WTC11 (cell line): ENCODE data around the gene VIPR2. TPM values are rescaled to one million over a fixed set of nuclear protein-coding genes. Genes with fewer than 3 reads are reported as not detected.
A peak's percentile ranks its signal among the peaks of the same experiment; 100 is the strongest.

Experiments
- ATAC-seq: fragments of 200-7000 bp; cut with Tn5 transposase; 2 replicates; pipeline ENCODE4 v1.10.0; 2021; ENCODE audit warnings: mild to moderate bottlenecking, moderate library complexity
- CTCF ChIA-PET: fragments of 300-600 bp; sonication (Branson Sonifier 250); formaldehyde crosslinking; loops from one replicate; lab custom pipeline; 2021; ENCODE audit warnings: antibody characterized with exemption; lab: Charles Lee
- POLR2A ChIA-PET: fragments of 350-600 bp; sonication (Branson Sonifier 250); formaldehyde crosslinking; loops from one replicate; lab custom pipeline; 2021; ENCODE audit warnings: antibody characterized with exemption; lab: Charles Lee
- DNase-seq: peaks from one replicate; pipeline ENCODE4 v3.0.0; 2021; ENCODE audit warnings: low spot score
- H3K27ac Mint-ChIP-seq: 2 replicates; pipeline ENCODE4 v1.8.0; 2021; ENCODE audit warnings: mixed read lengths
- H3K27me3 Mint-ChIP-seq: 2 replicates; pipeline ENCODE4 v1.8.0; 2021; ENCODE audit warnings: low read depth, mild to moderate bottlenecking, moderate library complexity, mixed read lengths
- H3K36me3 Mint-ChIP-seq: 2 replicates; pipeline ENCODE4 v1.8.0; 2021; ENCODE audit warnings: mixed read lengths
- H3K4me1 Mint-ChIP-seq: 2 replicates; pipeline ENCODE4 v1.8.0; 2022; ENCODE audit warnings: mixed read lengths
- H3K4me3 Mint-ChIP-seq: 2 replicates; pipeline ENCODE4 v1.8.0; 2021; ENCODE audit warnings: mild to moderate bottlenecking, moderate library complexity, mixed read lengths
- H3K9me3 Mint-ChIP-seq: 2 replicates; pipeline ENCODE4 v1.8.0; 2021; ENCODE audit warnings: mixed read lengths
- ELF4 ChIP-seq: sonication (generic); formaldehyde crosslinking; IDR thresholded peaks from 2 replicates; pipeline ENCODE4 v1.8.1; 2022; ENCODE audit warnings: low read depth, mild to moderate bottlenecking, moderate library complexity, missing genetic modification reagents
- FOXK1 ChIP-seq: sonication (generic); formaldehyde crosslinking; IDR thresholded peaks from 2 replicates; pipeline ENCODE4 v1.8.0; 2022; ENCODE audit warnings: mild to moderate bottlenecking, moderate library complexity, missing genetic modification reagents
- GRHL2 ChIP-seq: fragments of 250-450 bp; sonication (Bioruptor Pico); IDR thresholded peaks from 2 replicates; pipeline ENCODE4 v1.8.0; 2022; ENCODE audit warnings: mild to moderate bottlenecking, moderate library complexity; ENCODE audit not compliant: insufficient replicate concordance, severe bottlenecking
- GTF2I ChIP-seq: fragments of 250-450 bp; sonication (Bioruptor Pico); conservative IDR thresholded peaks from 2 replicates; pipeline ENCODE4 v1.4.0; 2021; ENCODE audit warnings: mild to moderate bottlenecking
- JAZF1 ChIP-seq: fragments of 250-450 bp; sonication (Bioruptor Pico); IDR thresholded peaks from 2 replicates; pipeline ENCODE4 v1.9.0; 2021; ENCODE audit warnings: moderate library complexity, mild to moderate bottlenecking, inconsistent platforms
- NFE2L1 ChIP-seq: sonication (generic); formaldehyde crosslinking; IDR thresholded peaks from 2 replicates; pipeline ENCODE4 v1.8.1; 2023; ENCODE audit warnings: missing genetic modification reagents
- SMAD4 ChIP-seq: sonication (generic); formaldehyde crosslinking; IDR thresholded peaks from 2 replicates; pipeline ENCODE4 v1.8.0; 2022; ENCODE audit warnings: mild to moderate bottlenecking, missing genetic modification reagents
- ZNF121 ChIP-seq: sonication (generic); formaldehyde crosslinking; IDR thresholded peaks from 2 replicates; pipeline ENCODE4 v1.8.0; 2023; ENCODE audit warnings: missing genetic modification reagents
- ZNF263 ChIP-seq: sonication (generic); formaldehyde crosslinking; IDR thresholded peaks from 2 replicates; pipeline ENCODE4 v1.8.1; 2022; ENCODE audit warnings: low read depth, mild to moderate bottlenecking, moderate library complexity, missing genetic modification reagents
- total RNA-seq: library from RNA; stranded (reverse); gene quantifications from 3 replicates; pipeline ENCODE4 v1.2.3, GENCODE V29; 2021
- TF ChIP-seq, protein P1 (sequence below): sonication (generic); formaldehyde crosslinking; IDR thresholded peaks from 2 replicates; pipeline ENCODE4 v1.8.1; 2023; ENCODE audit warnings: mild to moderate bottlenecking, moderate library complexity, missing genetic modification reagents
- TF ChIP-seq, protein P2 (sequence below): sonication (generic); formaldehyde crosslinking; IDR thresholded peaks from 2 replicates; pipeline ENCODE4 v1.8.1; 2023; ENCODE audit warnings: mild to moderate bottlenecking, missing genetic modification reagents
- TF ChIP-seq, protein P3 (sequence below): sonication (generic); formaldehyde crosslinking; IDR thresholded peaks from 2 replicates; pipeline ENCODE4 v1.8.0; 2022; ENCODE audit warnings: missing genetic modification reagents
- TF ChIP-seq, protein P4 (sequence below): sonication (generic); formaldehyde crosslinking; IDR thresholded peaks from 2 replicates; pipeline ENCODE4 v1.8.0; 2022; ENCODE audit warnings: mild to moderate bottlenecking, missing genetic modification reagents

Gene VIPR2
- total RNA-seq, 1 experiment from 2014 or later: 7.5 TPM

DNA sequence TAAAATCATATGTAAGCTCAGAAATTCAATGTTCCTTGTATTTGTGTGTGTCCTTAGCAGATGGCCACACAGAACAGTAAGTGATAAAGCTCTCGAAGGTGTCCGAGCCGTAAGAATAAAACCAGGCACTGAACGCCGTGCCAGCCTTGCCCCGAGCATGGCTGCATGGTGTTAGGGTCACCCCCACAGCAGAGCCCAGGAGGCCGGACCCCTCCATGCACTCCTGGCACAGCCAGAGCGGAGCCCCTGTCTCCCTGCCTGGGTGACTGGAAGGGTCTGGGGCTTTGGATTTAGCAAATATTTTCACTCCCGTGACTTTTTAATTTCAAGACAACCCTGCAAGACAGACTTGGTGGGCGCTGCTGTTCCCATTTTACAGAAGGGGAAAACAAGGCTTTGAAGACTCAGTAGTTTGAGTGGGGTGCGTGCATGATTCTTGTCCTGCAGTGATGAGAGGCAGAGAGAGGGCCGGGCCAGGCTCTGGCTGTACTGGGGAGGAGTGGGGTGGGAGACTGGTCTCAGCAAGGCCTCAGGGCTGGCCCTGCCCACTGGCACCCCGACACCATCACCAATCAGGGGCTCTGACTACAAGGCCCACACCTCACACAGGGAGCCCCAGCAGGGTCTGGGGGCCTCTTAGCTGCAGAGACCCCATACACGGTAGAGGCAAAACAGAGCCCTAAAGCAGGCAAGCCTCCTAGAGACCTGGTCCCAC lies 39.4 kb downstream of the VIPR2 start:
- DNase-seq (no peak), ATAC-seq (no peak; the same call in 1 of the 2 replicates)
- TF ChIP-seq SMAD4: no peak
- no peak for TF ChIP-seq ZNF121 (CRISPR knock-in tag)
- TF ChIP-seq, protein P1, sequence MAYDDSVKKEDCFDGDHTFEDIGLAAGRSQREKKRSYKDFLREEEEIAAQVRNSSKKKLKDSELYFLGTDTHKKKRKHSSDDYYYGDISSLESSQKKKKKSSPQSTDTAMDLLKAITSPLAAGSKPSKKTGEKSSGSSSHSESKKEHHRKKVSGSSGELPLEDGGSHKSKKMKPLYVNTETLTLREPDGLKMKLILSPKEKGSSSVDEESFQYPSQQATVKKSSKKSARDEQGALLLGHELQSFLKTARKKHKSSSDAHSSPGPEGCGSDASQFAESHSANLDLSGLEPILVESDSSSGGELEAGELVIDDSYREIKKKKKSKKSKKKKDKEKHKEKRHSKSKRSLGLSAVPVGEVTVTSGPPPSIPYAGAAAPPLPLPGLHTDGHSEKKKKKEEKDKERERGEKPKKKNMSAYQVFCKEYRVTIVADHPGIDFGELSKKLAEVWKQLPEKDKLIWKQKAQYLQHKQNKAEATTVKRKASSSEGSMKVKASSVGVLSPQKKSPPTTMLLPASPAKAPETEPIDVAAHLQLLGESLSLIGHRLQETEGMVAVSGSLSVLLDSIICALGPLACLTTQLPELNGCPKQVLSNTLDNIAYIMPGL (CRISPR knock-in tag): no peak
- no peak for TF ChIP-seq FOXK1
- no peak for TF ChIP-seq ELF4 (CRISPR knock-in tag)
- no peak for TF ChIP-seq NFE2L1 (CRISPR knock-in tag)
- TF ChIP-seq GRHL2 (CRISPR knock-in tag): no peak
- no peak for TF ChIP-seq GTF2I (CRISPR knock-in tag)
- TF ChIP-seq, protein P2, sequence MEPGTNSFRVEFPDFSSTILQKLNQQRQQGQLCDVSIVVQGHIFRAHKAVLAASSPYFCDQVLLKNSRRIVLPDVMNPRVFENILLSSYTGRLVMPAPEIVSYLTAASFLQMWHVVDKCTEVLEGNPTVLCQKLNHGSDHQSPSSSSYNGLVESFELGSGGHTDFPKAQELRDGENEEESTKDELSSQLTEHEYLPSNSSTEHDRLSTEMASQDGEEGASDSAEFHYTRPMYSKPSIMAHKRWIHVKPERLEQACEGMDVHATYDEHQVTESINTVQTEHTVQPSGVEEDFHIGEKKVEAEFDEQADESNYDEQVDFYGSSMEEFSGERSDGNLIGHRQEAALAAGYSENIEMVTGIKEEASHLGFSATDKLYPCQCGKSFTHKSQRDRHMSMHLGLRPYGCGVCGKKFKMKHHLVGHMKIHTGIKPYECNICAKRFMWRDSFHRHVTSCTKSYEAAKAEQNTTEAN (CRISPR knock-in tag): no peak
- TF ChIP-seq, protein P3, sequence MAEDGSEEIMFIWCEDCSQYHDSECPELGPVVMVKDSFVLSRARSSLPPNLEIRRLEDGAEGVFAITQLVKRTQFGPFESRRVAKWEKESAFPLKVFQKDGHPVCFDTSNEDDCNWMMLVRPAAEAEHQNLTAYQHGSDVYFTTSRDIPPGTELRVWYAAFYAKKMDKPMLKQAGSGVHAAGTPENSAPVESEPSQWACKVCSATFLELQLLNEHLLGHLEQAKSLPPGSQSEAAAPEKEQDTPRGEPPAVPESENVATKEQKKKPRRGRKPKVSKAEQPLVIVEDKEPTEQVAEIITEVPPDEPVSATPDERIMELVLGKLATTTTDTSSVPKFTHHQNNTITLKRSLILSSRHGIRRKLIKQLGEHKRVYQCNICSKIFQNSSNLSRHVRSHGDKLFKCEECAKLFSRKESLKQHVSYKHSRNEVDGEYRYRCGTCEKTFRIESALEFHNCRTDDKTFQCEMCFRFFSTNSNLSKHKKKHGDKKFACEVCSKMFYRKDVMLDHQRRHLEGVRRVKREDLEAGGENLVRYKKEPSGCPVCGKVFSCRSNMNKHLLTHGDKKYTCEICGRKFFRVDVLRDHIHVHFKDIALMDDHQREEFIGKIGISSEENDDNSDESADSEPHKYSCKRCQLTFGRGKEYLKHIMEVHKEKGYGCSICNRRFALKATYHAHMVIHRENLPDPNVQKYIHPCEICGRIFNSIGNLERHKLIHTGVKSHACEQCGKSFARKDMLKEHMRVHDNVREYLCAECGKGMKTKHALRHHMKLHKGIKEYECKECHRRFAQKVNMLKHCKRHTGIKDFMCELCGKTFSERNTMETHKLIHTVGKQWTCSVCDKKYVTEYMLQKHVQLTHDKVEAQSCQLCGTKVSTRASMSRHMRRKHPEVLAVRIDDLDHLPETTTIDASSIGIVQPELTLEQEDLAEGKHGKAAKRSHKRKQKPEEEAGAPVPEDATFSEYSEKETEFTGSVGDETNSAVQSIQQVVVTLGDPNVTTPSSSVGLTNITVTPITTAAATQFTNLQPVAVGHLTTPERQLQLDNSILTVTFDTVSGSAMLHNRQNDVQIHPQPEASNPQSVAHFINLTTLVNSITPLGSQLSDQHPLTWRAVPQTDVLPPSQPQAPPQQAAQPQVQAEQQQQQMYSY (CRISPR knock-in tag): no peak
- no peak for TF ChIP-seq JAZF1 (CRISPR knock-in tag)
- no peak overlapping the region for H3K4me3 Mint-ChIP-seq
- H3K4me1 Mint-ChIP-seq: peaks cover 19% of the 10 kb centered on the region
- POLR2A ChIA-PET: no interaction called here
- no peak overlapping the region for H3K27ac Mint-ChIP-seq
- H3K27me3 Mint-ChIP-seq: no peaks in the 10 kb centered on the region; the same call in 1 of the 2 replicates
- CTCF ChIA-PET: interaction anchor here (0.6 kb wide), 1 partner anchor 1779 kb away, joined by 3 read pairs; no protein-coding TSS in a partner anchor
- H3K36me3 Mint-ChIP-seq: peaks cover 22% of the 10 kb centered on the region
- H3K9me3 Mint-ChIP-seq: peaks cover 15% of the 10 kb centered on the region

DNA sequence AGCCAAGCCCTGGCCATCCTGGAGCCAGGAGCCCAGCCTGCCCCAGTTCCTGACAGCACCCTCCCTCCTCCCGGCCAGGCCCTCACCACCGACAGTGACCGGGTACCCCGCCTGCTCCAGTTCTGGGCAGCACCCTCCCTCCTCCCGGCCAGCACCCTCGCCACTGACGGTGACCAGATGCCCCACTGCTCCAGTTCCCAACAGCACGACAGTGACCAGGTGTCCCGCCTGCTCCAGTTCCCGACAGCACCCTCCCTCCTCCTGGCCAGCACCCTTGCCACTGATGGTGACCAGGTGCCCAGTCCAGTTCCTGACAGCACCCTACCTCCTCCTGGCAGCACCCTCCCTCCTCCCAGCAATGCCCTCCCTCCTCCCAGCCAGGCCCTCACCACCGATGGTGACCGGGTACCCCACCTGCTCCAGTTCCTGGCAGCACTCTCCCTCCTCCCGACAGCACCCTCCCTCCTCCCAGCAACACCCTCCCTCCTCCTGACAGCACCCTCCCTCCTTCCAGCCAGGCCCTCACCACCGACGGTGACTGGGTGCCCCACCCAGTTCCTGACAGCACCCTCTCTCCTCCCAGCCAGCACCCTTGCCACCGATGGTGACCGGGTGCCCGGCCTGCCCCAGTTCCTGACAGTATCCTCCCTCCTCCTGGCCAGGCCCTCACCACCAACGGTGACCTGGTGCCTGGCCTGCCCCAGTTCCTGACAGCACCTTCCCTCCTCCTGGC lies 40.3 kb downstream of the VIPR2 start:
- POLR2A ChIA-PET: no interaction called here
- CTCF ChIA-PET: no interaction called here
- DNase-seq: peak; percentile 5
- ATAC-seq: no peak
- H3K9me3 Mint-ChIP-seq: peaks cover 15% of the 10 kb centered on the region
- peaks cover 15% of the 10 kb centered on the region for H3K4me1 Mint-ChIP-seq
- peaks cover 25% of the 10 kb centered on the region for H3K36me3 Mint-ChIP-seq
- H3K27me3 Mint-ChIP-seq: no peaks in the 10 kb centered on the region; the same call in 1 of the 2 replicates
- peak; percentile 67; the same call in 1 of the 2 replicates for TF ChIP-seq ZNF263 (CRISPR knock-in tag)
- TF ChIP-seq, protein P4, sequence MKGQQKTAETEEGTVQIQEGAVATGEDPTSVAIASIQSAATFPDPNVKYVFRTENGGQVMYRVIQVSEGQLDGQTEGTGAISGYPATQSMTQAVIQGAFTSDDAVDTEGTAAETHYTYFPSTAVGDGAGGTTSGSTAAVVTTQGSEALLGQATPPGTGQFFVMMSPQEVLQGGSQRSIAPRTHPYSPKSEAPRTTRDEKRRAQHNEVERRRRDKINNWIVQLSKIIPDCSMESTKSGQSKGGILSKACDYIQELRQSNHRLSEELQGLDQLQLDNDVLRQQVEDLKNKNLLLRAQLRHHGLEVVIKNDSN: no peak
- TF ChIP-seq, all 79 proteins: peak for 1
- Mint-ChIP-seq H3K27ac (no peak overlapping the region), H3K4me3 (no peak overlapping the region)
